Endothelial cell (in vitro differentiated cells): Measurements from ENCODE around the gene TXLNB. TPM values are rescaled to one million over a fixed set of nuclear protein-coding genes. Genes with fewer than 3 reads are reported as not detected.

Experiments
- DNase-seq: peaks from one replicate; pipeline ENCODE4 v3.0.0; 2021; ENCODE audit warnings: low spot score
- H3K27ac Mint-ChIP-seq: one replicate; pipeline ENCODE4 v1.8.0; 2021; ENCODE audit warnings: mixed read lengths, inconsistent platforms; ENCODE audit not compliant: unreplicated experiment
- H3K27me3 Mint-ChIP-seq: one replicate; pipeline ENCODE4 v1.8.0; 2021; ENCODE audit warnings: mild to moderate bottlenecking, moderate library complexity, mixed read lengths, inconsistent platforms; ENCODE audit not compliant: unreplicated experiment
- H3K36me3 Mint-ChIP-seq: one replicate; pipeline ENCODE4 v1.8.0; 2021; ENCODE audit warnings: mild to moderate bottlenecking, low read depth, mixed read lengths, inconsistent platforms; ENCODE audit not compliant: unreplicated experiment
- H3K4me1 Mint-ChIP-seq: one replicate; pipeline ENCODE4 v1.8.0; 2021; ENCODE audit warnings: mild to moderate bottlenecking, mixed read lengths, inconsistent platforms; ENCODE audit not compliant: unreplicated experiment
- H3K4me3 Mint-ChIP-seq: one replicate; pipeline ENCODE4 v1.8.0; 2021; ENCODE audit warnings: mild to moderate bottlenecking, mixed read lengths, inconsistent platforms; ENCODE audit not compliant: unreplicated experiment
- H3K9me3 Mint-ChIP-seq: one replicate; pipeline ENCODE4 v1.8.0; 2021; ENCODE audit warnings: mixed read lengths, inconsistent platforms; ENCODE audit not compliant: unreplicated experiment
- total RNA-seq: library from RNA; stranded (reverse); fragmentation: NEBNext Ultra II Directional; extraction: Animal tissue kit (Norgen Biotek cat#: 25700); gene quantifications from one replicate; pipeline ENCODE4 v1.2.1, GENCODE V29; 2021; ENCODE audit not compliant: unreplicated experiment
- TF ChIP-seq, protein P1 (sequence below): fragments of 200-600 bp; sonication (generic); IDR thresholded peaks from one replicate; pipeline ENCODE4 v1.5.0; 2021; ENCODE audit warnings: antibody characterized with exemption; ENCODE audit not compliant: unreplicated experiment

Gene TXLNB
- total RNA-seq, 1 donor from 2014 or later: 0.41 TPM

DNA sequence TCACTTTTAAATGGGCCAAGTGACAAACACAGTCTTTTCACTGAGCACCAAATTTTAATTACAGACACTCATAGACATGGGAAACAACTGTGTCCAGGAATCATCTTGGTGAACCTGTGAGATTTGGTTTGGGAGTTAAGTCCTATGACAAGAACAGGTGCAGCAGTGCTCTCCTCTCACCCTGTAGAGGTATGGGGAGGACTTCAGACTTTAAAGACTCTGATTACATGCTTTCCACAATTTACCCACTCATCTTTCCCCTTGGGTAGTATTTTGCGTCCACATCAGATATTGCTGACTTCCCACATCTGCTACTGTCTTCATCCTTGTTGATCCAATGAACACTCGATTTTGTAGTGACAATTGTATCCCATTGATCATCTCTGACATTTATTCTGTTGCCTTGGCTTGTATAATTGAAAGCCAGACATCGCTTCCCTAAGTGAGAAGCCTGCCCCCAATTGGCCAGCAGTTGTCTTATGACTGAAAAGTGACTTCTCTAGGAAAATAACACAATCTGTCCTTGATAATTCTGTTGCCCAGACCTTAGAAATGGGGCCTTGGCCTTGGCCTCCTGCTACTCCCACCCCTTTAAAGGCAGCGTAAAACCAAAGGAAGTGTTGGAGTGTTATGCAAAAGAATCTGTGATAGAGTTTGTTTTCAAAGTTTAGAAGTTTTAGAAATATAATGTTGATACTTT is 40.0 kb downstream of the TXLNB start:
- no peak for DNase-seq
- TF ChIP-seq, protein P1, sequence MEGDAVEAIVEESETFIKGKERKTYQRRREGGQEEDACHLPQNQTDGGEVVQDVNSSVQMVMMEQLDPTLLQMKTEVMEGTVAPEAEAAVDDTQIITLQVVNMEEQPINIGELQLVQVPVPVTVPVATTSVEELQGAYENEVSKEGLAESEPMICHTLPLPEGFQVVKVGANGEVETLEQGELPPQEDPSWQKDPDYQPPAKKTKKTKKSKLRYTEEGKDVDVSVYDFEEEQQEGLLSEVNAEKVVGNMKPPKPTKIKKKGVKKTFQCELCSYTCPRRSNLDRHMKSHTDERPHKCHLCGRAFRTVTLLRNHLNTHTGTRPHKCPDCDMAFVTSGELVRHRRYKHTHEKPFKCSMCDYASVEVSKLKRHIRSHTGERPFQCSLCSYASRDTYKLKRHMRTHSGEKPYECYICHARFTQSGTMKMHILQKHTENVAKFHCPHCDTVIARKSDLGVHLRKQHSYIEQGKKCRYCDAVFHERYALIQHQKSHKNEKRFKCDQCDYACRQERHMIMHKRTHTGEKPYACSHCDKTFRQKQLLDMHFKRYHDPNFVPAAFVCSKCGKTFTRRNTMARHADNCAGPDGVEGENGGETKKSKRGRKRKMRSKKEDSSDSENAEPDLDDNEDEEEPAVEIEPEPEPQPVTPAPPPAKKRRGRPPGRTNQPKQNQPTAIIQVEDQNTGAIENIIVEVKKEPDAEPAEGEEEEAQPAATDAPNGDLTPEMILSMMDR: no peak
- Mint-ChIP-seq H3K4me1 (peaks cover 5% of the 10 kb centered on the region), H3K9me3 (no peaks in the 10 kb centered on the region), H3K4me3 (no peak overlapping the region), H3K27ac (no peak overlapping the region), H3K36me3 (no peaks in the 10 kb centered on the region), H3K27me3 (peaks cover 5% of the 10 kb centered on the region)

DNA sequence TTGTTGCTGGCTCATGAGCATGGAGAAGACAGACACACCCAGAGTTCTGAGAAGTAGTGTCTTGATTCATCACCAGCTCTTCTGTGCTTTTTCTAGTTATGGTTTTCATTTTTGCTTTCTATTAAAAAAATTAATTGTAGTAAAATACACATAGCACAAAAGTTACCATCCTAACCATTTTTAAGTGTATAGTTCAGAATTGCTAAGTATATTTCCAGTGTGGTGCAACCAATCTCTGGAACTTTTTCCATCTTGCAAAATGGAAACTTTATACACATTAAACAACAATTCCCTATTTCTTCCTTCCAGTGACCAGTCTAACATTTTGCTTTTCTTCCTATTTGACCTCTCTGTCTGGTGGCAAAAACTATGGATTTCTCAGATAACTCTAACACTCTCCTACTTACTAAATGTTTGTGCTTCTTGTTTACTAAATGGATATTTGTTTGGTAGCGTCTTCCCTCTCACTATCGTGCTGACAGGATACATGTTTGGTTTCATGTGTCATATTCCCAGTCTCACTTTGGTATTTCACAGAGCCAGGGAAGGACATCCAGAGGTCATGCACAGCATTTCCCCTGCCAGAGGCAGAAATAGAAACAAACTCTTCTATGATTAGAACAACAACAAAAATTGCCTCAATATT is 40.6 kb downstream of the TXLNB start:
- DNase-seq: no peak
- Mint-ChIP-seq H3K27me3 (peaks cover 5% of the 10 kb centered on the region), H3K36me3 (no peaks in the 10 kb centered on the region), H3K27ac (no peak overlapping the region), H3K9me3 (no peaks in the 10 kb centered on the region), H3K4me3 (no peak overlapping the region), H3K4me1 (peaks cover 5% of the 10 kb centered on the region)
- TF ChIP-seq, protein P1: no peak

DNA sequence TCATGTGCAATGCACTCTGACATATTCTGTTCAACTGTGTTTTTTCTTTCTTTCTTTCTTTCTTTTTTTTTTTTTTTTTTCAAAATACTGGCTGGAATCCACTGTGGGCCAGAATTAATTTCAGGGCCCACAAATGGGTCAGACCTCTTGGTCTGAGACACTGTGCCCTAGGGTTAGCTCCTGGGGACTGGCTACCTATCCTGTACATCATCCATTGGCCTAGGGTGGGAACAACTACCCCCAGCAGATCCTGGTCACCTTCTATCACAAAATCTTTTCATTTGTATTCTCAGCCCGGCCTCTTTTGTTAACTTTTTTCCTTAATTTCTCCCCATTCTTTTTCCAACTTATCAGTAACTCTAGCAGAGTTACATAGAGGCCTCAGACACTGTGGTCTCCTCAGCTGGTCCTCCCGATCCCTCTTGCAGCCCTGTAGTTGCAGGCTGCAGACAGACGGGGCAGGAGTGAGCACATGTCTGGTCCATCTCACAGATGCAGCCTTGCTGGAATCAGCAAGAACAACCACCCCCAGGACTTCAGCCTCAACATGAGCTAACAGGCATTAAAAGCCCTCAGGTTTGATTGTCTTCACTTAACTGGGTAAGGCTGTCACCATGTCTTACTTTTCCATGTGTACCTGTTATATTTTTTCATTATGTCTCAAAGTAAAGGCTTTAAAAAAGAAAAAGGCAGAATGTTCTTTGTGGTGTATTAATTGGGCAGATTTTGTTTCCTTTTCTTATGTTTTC is 41.3 kb downstream of the TXLNB start:
- Mint-ChIP-seq H3K36me3 (no peaks in the 10 kb centered on the region), H3K4me3 (no peak overlapping the region), H3K9me3 (no peaks in the 10 kb centered on the region), H3K27me3 (peaks cover 5% of the 10 kb centered on the region), H3K4me1 (peaks cover 5% of the 10 kb centered on the region), H3K27ac (no peak overlapping the region)
- DNase-seq: peak; percentile 74
- TF ChIP-seq, protein P1: peak; percentile 43

DNA sequence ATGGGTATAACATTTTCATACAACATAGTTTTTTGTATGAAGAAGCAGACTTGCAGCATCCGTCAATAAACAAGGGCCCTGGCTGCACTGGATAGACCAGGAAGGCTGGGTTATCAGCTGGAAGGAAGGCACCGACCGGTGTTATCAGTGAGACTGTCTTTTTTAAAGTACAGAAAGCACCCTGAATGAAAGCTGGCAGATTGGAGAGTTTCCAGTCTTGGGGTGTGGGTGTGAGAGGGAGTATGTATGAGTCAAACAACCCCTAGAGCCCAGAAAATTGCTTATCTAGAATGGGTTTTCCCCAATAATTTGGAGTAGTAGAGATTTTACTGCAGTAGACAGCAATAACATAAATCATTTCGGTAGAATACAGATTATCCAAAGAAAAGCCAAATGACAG is 42.4 kb downstream of the TXLNB start:
- peaks cover 5% of the 10 kb centered on the region for H3K4me1 Mint-ChIP-seq
- no peak overlapping the region for H3K4me3 Mint-ChIP-seq
- peaks cover 5% of the 10 kb centered on the region for H3K27me3 Mint-ChIP-seq
- DNase-seq: no peak
- TF ChIP-seq, protein P1: no peak
- no peaks in the 10 kb centered on the region for H3K9me3 Mint-ChIP-seq
- no peak overlapping the region for H3K27ac Mint-ChIP-seq
- H3K36me3 Mint-ChIP-seq: no peaks in the 10 kb centered on the region

DNA sequence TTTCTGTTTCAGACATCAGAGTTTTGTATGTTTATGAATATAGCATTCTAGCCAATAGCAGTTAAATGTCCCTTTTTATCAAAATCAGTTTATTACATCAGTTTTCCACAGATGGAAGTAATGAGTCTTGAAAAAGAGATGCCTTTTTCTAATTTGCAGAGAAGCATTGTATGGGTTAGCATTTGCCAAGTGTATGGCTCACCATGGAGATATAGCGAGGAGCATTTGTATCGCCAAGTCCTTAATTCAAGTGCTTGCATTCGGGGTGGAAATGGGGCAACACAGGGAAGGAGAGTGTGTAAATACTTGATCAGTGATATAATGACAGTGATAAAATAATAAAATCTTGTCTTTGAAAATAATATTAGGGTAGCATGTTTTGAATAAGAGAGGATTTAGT is 42.9 kb downstream of the TXLNB start:
- Mint-ChIP-seq H3K9me3 (no peaks in the 10 kb centered on the region), H3K27ac (no peak overlapping the region), H3K27me3 (peaks cover 5% of the 10 kb centered on the region), H3K4me3 (no peak overlapping the region), H3K4me1 (peaks cover 5% of the 10 kb centered on the region), H3K36me3 (no peaks in the 10 kb centered on the region)
- TF ChIP-seq, protein P1: no peak
- no peak for DNase-seq
